Stomach smooth muscle (tissue), 2 donors: Measurements from ENCODE around the gene RALGPS1.
A peak's percentile ranks its signal among the peaks of the same experiment; 100 is the strongest.
"Not testable (repeated sequence)": the region's sequence is repeated elsewhere in the genome, so short reads cannot be mapped to it uniquely, and the experiment has no call there.

Experiments used
- H3K27ac ChIP-seq: one replicate; pipeline ENCODE4 v1.7.0; 2013; ENCODE audit warnings: mild to moderate bottlenecking, low read length, inconsistent platforms
- H3K27me3 ChIP-seq, 2 donors: one replicate each; pipeline ENCODE4 v1.7.0; 2013; ENCODE audit warnings: low read length in 2 of 2; ENCODE audit not compliant: insufficient read depth in 2 of 2, control insufficient read depth in 1 of 2
- H3K36me3 ChIP-seq, 2 donors: one replicate each; pipeline ENCODE4 v1.7.0; 2013; ENCODE audit warnings: low read length in 2 of 2; ENCODE audit not compliant: control insufficient read depth in 2 of 2, insufficient read depth in 2 of 2
- H3K4me1 ChIP-seq: one replicate; pipeline ENCODE4 v1.7.0; 2013; ENCODE audit warnings: low read length; ENCODE audit not compliant: control insufficient read depth, insufficient read depth
- H3K4me3 ChIP-seq, 2 donors: one replicate each; pipeline ENCODE4 v1.7.0; 2013; ENCODE audit warnings: low read length in 2 of 2
- H3K9ac ChIP-seq, 2 donors: one replicate each; pipeline ENCODE4 v1.7.0; 2013; ENCODE audit warnings: low read length in 2 of 2, mild to moderate bottlenecking in 1 of 2
- H3K9me3 ChIP-seq, 2 donors: one replicate each; pipeline ENCODE4 v1.7.0; 2013; ENCODE audit warnings: low read length in 2 of 2; ENCODE audit not compliant: control insufficient read depth in 2 of 2
- donor health status: healthy.
- donor health status: Pancreatic carcinoma.

The RALGPS1 gene

GRCh38 chr9:127169575-127169883, 254.9 kb downstream of the RALGPS1 start:
- Histone ChIP-seq H3K9ac (no peak overlapping the region), H3K4me3 (no peak overlapping the region), H3K27ac (no peak overlapping the region), H3K9me3 (no peaks in the 10 kb centered on the region), H3K36me3 (peaks cover 0 to 4% of the 10 kb centered on the region in 2 donors), H3K27me3 (no peaks in the 10 kb centered on the region), H3K4me1 (peaks cover 8% of the 10 kb centered on the region)

- no peak overlapping the region for H3K9ac ChIP-seq
- H3K36me3 ChIP-seq: peaks cover 0 to 4% of the 10 kb centered on the region in 2 donors
- no peak overlapping the region for H3K4me3 ChIP-seq
- H3K27ac ChIP-seq: no peak overlapping the region
- no peaks in the 10 kb centered on the region for H3K9me3 ChIP-seq
- H3K4me1 ChIP-seq: peaks cover 8% of the 10 kb centered on the region
- no peaks in the 10 kb centered on the region for H3K27me3 ChIP-seq
Observed at GRCh38 chr9:127170103-127170502, 255.5 kb downstream of the RALGPS1 start.

GRCh38 chr9:127170652-127171051, 256.1 kb downstream of the RALGPS1 start:
- Histone ChIP-seq H3K9me3 (no peaks in the 10 kb centered on the region), H3K4me1 (peaks cover 8% of the 10 kb centered on the region), H3K4me3 (no peak overlapping the region), H3K27ac (no peak overlapping the region), H3K27me3 (no peaks in the 10 kb centered on the region), H3K9ac (no peak overlapping the region), H3K36me3 (peaks cover 0 to 4% of the 10 kb centered on the region in 2 donors)

- not testable (repeated sequence) for H3K4me3 ChIP-seq, H3K4me1 ChIP-seq, H3K27ac ChIP-seq, H3K9me3 ChIP-seq, H3K36me3 ChIP-seq, H3K9ac ChIP-seq, H3K27me3 ChIP-seq
Observed at GRCh38 chr9:127171348-127171747, 256.8 kb downstream of the RALGPS1 start.

GRCh38 chr9:127172066-127172707, 257.6 kb downstream of the RALGPS1 start:
- H3K36me3 ChIP-seq: peaks cover 0 to 6% of the 10 kb centered on the region in 2 donors
- H3K4me1 ChIP-seq: peaks cover 8% of the 10 kb centered on the region
- H3K4me3 ChIP-seq: peak overlapping the region; percentile 15 to 16
- peak overlapping the region; percentile 60 for H3K27ac ChIP-seq
- H3K9me3 ChIP-seq: no peaks in the 10 kb centered on the region
- no peaks in the 10 kb centered on the region for H3K27me3 ChIP-seq
- H3K9ac ChIP-seq: peak overlapping the region in 1 of 2 donors; percentile 16

GRCh38 chr9:127173063-127173462, 258.5 kb downstream of the RALGPS1 start:
- Histone ChIP-seq H3K4me1 (peaks cover 8% of the 10 kb centered on the region), H3K27me3 (no peaks in the 10 kb centered on the region), H3K36me3 (peaks cover 0 to 3% of the 10 kb centered on the region in 2 donors), H3K9me3 (no peaks in the 10 kb centered on the region), H3K9ac (no peak overlapping the region), H3K4me3 (no peak overlapping the region), H3K27ac (peak overlapping the region; percentile 60)

GRCh38 chr9:127174386-127175318, 260.1 kb downstream of the RALGPS1 start:
- no peak overlapping the region for H3K27ac ChIP-seq
- peaks cover 18% of the 10 kb centered on the region for H3K4me1 ChIP-seq
- peaks cover 0 to 3% of the 10 kb centered on the region in 2 donors for H3K36me3 ChIP-seq
- H3K9ac ChIP-seq: no peak overlapping the region
- no peak overlapping the region for H3K4me3 ChIP-seq
- H3K27me3 ChIP-seq: no peaks in the 10 kb centered on the region
- no peaks in the 10 kb centered on the region for H3K9me3 ChIP-seq

GRCh38 chr9:127175319-127175715, 260.7 kb downstream of the RALGPS1 start:
- Histone ChIP-seq H3K4me1 (peaks cover 24% of the 10 kb centered on the region), H3K9ac (no peak overlapping the region), H3K9me3 (no peaks in the 10 kb centered on the region), H3K4me3 (no peak overlapping the region), H3K27me3 (no peaks in the 10 kb centered on the region), H3K27ac (no peak overlapping the region), H3K36me3 (peaks cover 0 to 3% of the 10 kb centered on the region in 2 donors)

- H3K36me3 ChIP-seq: peaks cover 0 to 3% of the 10 kb centered on the region in 2 donors
- no peak overlapping the region for H3K27ac ChIP-seq
- no peak overlapping the region for H3K9ac ChIP-seq
- H3K4me1 ChIP-seq: peaks cover 28% of the 10 kb centered on the region
- H3K27me3 ChIP-seq: no peaks in the 10 kb centered on the region
- H3K4me3 ChIP-seq: no peak overlapping the region
- H3K9me3 ChIP-seq: no peaks in the 10 kb centered on the region
Observed at GRCh38 chr9:127175764-127176163, 261.2 kb downstream of the RALGPS1 start.

GRCh38 chr9:127176631-127177030, 262.0 kb downstream of the RALGPS1 start:
- Histone ChIP-seq H3K9me3 (no peaks in the 10 kb centered on the region), H3K27ac (no peak overlapping the region), H3K36me3 (peaks cover 0 to 3% of the 10 kb centered on the region in 2 donors), H3K9ac (no peak overlapping the region), H3K4me1 (peaks cover 29% of the 10 kb centered on the region), H3K27me3 (no peaks in the 10 kb centered on the region), H3K4me3 (no peak overlapping the region)

- H3K36me3 ChIP-seq: peaks cover 0 to 3% of the 10 kb centered on the region in 2 donors
- H3K27ac ChIP-seq: no peak overlapping the region
- peaks cover 28% of the 10 kb centered on the region for H3K4me1 ChIP-seq
- no peaks in the 10 kb centered on the region for H3K27me3 ChIP-seq
- no peak overlapping the region for H3K9ac ChIP-seq
- no peaks in the 10 kb centered on the region for H3K9me3 ChIP-seq
- no peak overlapping the region for H3K4me3 ChIP-seq
Observed at GRCh38 chr9:127177231-127177630, 262.6 kb downstream of the RALGPS1 start.
